Hematopoietic multipotent progenitor cell treated with erythropoietin and hydrocortisone succinate and interleukin-3 and kit ligand, for 6 days (in vitro differentiated cells): ENCODE data around the gene ARAP1.

Experiments
- DNase-seq: peaks from one replicate; pipeline ENCODE4 v3.0.0-alpha.2; 2015

ARAP1 gene

DNA sequence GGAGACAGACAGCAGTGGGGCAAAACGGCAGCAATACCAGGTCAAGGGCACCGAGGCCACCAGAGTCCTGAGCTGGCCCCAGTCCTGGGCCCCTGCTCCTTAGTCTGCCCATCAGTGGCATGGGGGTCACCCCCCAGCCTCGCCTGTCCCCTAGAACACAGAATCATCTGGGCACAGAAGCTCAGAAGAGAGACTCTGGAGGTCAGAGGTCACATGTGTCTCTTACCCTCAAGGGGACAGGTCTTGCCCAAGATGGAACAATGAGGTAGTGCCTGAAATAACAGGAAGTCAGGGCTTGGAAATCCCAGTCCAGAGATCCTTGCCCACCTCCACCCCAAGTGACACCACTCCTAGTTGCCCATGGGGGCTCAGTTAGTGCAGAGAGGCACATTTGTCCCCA lies 98.6 kb downstream of the ARAP1 start:
- DNase-seq, result no peak

DNA sequence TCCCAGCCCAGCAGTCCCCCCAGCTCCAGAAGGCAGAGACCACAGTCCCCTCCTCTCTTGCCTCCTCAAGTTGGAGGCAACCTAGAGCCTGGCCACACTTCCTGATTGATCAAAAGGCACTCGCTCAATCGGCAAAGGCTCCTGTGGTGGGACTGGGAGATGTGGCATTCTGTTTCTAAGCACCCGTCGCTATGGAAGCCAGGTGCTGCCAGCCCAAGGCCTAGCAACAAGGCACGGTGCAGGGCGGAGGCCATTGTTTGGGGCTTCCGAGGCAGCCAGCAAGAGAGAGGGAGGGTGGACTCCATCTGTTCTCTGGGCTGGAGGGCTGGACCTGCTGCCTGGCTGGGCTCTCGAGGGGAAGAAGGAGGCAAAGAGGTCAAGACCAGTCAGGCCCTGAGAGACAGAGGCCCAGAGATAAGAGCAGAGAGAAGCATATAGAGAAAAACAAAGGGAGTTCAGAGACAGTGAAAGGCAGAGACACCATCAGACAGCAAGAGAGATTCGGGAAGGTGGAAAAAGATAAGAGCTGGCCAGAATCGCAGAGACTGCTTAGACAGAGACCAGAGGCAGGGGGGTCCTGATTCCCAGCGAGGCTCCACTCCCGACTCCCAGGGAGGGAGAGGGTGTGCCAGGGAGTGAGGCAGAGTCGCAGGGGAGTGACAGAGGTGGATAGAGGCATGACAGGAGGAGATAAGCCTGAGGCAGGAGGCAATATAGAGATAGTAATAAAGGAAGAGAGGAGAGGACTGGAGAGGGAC lies 99.2 kb downstream of the ARAP1 start:
- peak; percentile 12 for DNase-seq

DNA sequence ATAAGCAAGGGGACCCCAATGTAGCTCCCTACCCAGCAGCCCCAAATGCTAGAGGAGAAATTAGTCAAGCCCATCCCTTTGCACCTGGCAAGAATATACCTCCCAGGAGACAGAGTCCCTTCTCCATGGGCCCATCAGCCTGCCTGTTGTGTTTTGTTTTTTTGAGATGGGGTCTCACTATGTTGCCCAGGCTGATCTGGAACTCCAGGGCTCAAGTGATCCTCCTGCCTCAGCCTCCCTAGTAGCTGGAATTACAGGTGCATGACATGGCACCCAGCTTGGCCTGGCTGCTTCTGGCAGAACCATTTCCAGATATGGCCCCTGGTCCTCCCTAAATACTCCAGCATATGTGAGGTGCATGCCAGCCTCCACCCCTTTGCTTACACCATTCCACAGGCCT lies 100.1 kb downstream of the ARAP1 start:
- DNase-seq, result no peak

DNA sequence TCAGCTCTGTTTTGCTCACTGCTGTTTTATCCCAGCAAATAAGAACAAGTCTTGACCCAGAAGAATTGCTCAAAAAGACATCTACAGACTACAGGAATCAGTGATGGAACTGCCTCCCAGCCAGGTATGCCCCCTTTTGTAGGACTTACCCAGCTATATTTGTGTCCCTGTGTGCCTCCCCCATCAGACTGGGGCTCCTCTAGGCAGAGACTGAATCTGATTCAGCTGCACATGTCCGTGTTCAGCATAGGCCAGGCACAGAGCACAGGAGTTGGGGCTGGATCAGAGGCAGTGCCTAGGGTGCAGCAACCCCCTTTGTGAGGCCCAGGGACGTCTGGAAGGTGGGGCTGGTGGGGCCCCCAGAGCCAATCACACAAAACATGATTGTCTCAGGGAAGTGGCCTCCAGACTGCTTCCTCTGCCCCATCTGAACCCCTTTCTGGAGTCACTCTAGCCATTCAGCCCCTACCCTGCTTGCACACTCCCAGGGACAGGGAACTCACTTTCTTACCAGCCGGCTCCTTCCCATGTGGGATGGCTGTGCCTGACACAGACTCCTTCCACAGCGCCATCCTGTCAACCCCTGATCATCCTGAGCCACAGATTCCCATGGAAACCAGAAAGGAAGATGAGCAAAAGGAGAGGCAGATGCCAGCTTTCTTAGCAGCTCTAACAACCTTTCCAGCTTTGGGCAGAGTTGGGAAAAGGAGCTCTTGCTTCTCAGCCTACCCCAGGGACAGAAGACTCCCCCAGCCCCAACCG lies 102.8 kb downstream of the ARAP1 start:
- DNase-seq, result no peak

DNA sequence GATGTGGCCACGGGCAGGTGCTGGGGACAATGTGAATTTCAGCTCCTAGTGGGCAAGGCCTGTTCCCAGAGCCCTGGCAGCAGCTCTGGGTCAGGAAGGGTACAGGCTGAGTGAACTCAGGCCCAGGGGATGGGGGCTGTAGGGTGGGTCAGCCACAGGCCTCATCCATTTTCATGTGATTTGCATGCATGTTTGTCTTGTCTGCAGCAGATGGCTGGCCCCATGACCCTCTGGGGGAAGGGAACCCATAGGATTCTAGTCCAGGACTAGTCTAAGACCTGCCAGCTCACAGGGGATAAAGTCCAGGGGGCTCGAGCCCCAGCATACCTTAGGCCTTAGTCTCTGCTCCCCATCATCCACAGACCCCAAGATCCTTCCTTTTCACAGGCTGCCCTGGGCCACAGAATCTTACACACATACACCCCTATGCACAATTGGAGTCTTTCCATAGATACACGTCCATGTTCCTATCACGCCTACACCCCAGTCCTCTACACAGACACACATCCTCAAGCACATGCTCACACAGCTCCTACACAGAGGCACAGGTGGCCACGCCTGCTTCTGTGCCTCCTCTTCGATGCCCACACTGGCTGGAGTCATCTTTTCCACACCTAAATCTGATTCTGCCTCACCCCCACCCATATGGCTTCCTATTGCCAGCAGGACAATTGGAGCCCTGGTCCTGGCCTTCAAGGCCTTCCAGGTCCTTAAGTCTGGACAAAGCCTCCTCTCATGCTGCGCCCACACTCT lies 103.6 kb downstream of the ARAP1 start:
- no peak for DNase-seq

DNA sequence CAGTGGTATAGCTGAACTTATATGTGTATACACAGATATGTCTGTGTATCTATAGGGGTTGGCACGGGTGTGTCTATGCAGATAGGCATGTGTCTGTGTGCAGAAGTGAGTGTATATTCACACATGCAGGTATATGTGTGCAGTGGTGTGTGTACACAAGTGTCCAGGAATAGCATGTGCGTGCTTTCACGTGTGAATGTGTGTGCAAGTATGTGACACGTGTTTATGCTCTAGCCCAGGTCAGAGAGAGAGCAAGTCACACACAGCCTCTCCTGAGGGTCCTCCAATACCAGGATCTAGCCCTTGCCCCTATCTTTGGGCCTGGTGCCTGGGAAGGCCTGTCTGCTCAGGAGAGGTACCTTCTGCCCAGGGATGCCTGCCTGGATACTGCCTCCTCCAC lies 104.3 kb downstream of the ARAP1 start:
- no peak for DNase-seq

DNA sequence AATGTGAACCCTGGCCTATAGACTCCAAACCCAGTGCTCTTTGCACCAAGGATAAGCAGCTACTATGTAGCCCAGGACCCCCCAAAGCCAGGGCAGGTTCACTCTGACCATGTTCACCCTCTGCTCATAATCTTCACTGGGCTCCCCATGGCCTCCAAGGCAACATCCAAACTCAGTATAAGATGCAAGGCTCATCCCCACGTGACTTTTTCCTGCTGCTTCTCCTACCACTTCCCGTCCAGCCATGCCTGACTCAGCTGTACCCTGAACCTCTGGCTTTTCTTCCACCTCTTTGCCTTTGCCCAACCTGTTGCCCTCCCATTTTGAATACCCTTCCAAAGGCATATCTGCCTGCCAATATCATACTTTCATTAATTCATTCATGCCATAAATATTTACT lies 105.7 kb downstream of the ARAP1 start:
- DNase-seq, result no peak

DNA sequence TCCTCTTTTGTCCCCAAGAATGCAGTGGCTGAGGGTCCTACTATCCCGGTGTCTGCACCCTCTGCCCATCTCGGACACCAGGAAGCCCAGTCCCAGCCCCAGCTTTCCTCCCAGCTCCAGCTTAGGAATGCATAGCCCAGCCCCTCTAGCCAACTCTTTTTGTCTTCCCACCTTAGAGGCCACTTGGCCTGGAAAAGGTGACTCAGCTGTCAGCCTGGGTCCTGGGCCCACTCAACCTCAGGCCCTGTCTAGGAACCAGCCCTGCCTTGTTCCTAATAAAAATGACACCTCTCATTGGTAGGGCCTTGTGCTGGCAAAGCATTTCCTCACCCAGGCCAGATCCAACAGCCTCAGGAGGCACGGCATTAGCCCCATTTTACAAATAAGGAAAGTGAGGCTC lies 106.2 kb downstream of the ARAP1 start:
- DNase-seq, result no peak

DNA sequence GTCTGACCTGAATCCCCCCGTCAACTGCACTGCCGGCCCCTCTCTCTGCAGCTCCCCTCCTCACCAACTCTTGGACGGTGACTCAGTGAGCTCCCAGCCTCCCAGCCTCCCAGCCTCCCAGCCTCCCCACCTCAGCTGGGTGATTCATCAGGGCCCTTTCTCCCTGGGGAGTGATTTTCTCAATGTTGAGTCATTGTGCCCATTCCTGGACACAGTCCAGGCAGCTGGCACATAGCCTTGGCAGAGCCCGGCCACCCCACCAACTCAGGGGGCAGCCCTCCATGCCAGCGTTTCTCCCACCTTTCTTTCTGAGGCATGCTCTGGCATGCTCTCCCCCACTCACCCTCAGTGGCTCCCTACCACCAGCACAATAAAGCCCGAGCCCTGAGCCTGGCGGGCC lies 108.7 kb downstream of the ARAP1 start:
- no peak for DNase-seq

DNA sequence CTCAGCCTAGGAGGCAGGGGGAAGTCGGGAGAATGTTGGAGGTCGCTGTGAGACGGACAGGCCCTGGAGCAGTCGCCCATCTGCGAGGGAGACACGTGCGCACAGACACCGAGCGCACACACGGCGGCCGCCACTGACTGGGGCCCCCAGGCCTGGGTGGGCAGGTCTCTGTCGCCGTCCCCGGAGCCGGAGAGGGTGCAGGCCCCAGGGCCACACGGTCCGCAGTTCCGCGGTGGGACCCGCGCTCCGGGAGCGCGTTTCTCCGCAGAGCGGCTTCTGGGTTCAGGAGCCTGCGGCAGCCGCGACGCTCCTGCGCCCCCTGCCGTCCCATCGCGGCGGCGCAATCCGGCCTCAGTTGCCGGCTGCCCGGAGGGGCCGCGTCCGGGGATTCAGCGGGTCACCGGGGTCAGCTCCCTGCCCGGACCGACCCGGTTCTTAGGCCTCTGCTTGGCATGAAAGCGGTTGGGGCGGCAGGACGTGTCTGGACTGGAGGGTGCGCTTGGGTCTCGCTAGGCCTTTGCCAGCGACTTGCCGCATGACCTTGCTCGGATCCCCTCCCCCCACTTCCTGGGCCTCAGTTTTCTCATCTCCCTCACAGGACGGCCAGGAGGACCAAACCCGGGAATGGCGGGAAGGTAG lies 109.2 kb downstream of the ARAP1 start:
- peak; percentile 58 for DNase-seq

DNA sequence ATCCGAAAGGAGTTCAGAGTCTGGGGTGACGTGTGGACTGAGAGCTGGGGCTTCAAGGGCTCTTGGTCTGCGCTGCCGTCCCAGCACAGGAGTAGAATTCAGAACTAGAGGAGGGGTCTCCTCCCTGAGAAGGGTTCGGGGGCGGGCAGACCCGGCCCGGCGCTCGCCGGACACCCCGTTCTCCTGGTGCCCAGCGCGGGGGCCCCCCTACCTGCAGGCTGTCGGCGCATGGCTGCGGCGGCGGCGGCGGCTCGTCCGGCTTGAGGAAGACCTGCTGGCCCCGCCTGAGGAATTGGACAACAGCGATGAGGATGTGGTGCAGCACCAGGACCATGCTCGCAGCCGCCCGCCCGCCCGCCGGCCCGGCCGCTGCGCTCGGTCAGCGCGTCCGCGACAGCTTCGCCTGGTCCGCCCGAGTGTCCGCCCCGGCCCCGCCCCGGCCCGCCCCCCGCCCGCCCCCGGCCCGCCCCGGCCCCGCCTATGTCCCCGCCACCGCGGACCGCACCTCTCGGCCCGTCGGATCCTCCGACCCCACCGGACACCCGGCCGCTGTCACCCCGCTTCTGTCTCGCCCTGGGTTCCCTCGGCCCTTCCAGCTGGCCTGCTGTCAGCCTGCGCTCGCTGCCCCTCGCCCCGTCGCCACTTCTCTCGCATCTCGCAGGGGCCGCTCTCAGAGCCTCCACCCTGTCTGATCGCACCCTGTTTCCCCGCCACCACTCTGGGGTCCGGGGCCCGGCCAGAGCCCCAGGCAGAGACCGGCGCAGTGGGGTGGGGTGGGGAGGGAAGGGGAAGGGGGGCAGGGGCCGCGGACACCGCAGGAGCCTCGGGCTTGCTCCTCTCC lies 109.9 kb downstream of the ARAP1 start:
- DNase-seq, result peak; percentile 17

DNA sequence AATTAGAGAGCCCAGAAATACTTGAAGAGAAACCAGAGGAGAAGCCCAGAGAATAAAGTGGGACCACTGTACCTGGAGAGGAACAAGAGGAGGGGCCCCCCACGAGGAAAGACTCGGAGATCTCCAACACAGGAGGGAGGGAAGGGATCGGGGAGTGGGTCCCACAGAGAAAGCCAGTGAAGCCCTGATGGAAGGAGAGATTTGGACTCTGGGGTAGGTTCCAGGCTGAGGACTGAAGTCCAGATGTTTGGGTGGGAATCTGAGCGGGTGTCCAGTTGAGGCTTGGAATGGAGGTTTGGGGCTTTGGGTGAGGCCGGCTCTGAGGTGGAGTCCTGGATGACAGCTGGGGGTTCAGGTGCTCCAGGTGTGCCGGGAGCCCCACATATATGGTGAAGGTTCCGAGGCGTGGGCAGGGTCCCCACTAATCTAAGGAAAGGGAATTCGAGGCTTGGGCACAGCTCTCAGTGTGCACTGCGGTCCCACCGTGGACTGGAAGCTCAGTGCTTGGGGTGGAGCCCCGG lies 110.6 kb downstream of the ARAP1 start:
- no peak for DNase-seq

DNA sequence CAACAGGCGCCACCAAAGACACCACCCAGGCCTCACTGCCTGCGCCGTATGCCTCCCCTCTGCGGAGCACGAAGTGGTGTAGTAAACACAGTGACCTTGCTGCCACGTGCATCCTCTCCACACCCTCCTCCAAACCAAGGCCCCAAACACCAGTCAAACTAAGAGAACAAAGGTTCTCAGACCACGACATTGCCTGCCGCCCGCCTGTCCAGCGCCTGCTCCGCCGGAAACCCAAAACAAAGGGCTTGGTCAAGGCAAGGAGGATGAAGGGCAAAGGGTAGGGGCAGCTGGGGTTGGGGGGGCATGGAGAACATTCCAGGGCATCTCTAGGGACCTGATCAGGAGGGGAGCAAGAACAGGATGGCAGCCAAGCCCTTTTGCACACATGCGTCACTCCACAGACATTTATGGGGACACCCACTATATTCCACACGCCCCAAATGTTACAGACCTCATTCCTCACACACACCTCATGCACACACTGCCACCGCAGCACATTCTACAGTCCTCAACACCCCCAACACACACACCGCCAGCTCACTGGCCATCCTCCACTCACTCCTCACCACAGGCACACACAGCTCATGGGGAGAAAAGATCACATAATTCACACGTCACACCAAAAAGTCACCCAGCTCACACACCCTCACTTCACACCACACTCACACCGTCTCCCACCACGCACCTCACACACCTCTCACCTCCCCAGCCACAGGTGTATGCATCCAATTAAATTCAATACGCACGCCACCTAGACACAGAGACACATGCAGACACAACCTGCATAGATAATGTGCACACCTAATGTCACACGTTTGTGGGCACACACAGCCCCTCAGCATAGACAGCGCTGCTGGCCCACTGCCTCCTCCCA lies 112.5 kb downstream of the ARAP1 start:
- DNase-seq, result no peak

DNA sequence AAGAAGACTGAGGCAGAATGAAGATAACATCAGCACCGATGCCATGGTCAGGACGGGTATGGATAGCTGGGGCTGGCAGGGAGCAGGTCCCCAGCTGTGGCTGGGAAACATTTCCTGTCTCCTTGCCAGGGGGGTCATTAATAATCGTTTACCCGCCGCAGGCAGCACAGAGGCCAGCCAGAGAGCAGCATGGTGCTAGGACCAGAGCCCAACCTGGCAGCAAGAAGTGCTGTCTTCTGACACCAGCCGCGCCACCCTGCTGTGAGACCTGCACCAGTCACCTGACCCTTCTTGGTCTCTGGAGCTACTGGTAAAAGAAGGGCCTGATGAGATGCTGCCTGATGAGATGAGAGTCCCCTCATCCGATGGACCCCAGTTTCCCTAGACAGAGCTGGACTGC lies 114.3 kb downstream of the ARAP1 start:
- DNase-seq, result no peak

DNA sequence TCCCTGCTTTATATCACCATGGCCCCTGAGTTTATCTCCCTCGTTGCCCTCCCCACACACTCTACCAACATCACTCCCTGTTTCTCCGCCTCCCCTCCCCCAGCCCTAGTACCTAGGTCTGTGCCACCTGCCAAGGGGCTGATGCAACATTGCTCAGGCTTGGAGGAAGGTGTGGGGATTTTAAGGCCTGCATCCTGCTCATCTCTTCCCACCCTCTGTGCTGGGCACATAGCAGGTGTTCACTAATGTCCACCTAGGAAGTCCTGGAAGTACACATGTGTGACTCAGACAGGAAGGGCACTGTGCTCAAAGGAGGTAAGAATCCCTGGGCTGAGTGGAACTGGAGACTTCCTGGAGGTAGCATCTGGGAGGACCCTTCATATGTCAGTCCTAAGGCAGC lies 115.0 kb downstream of the ARAP1 start:
- no peak for DNase-seq

DNA sequence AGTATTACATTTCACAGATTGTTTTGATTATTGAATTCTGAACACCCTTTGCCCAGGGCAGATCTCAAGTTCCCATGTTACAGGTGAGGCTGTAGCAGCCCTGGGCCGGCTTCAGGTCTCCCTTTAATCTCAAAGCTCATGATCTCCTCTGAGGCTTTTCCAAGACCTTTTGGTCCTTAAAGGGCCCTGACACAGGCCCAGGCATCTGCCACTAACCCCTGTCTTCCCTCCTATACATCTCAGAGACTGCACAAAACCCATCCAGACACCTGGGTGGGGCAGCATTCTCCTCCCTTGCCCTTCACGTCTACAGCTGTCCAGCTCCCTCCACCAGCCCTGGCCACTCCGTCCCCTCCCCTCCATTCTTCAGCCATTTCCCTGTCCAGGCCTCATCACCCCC lies 115.8 kb downstream of the ARAP1 start:
- DNase-seq, result no peak

DNA sequence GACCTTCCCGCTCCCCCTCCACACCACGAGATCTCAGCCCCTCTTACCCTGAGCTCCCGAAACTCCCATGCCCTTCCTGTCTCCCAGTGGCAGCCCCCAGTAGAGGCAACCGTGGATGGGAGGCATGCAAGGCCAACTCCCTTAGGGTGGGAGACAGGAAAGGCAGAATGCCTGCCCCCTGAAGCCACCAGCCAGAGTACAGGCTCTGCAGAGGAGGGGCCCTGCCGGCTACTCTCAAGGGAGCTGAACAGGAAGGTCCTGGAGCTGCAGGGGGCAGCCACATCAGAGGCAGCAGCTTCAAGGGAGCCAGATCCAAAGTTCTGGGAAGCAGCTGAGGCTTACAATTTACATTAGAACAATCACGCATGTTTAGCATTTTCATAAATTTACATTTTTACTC lies 116.3 kb downstream of the ARAP1 start:
- no peak for DNase-seq

DNA sequence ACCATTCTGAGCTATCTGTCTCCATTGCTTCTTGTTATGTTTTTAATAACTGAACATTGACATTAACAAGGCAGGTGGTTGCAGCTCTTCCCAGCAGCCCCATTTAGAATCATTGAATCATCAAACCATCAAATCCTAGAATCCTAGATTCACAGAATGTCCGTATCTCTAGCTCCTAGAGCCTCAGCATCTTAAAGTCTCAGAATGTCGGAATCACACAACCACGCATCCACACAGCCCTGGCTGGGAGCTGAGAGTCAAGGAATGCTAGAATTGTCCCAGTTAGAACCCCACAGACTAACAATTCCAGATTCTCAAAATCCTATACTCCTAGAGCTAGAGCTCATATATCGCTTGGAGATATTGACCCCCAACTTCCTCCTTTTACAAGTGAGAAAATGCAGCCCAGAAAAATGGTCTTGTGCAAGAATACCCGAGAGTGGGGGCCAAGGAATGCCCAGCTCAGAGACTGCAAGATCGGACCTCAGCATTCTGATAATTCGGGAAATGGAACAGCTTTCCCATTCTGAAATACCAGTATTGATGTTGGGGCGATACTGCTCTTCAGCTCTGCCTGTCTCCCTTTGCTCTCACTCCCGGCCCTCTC lies 116.8 kb downstream of the ARAP1 start:
- no peak for DNase-seq
